IMR-90 (cell line): ENCODE results near the gene ATXN7L2. TPM values are rescaled to one million over a fixed set of nuclear protein-coding genes. Genes with fewer than 3 reads are reported as not detected.

ENCODE experiments used
- ATAC-seq: fragments of 200-7000 bp; cut with Tn5 transposase; 2 replicates; pipeline ENCODE4 v1.9.1; 2020; ENCODE audit warnings: low read depth, mild to moderate bottlenecking, moderate library complexity
- BruUV-seq: library from RNA; stranded (reverse); fragments of 400-500 nt; replicated peaks from 2 replicates; lab custom pipeline; 2021; lab: Mats Ljungman, UMichigan
- CTCF ChIA-PET: fragments of 300-600 bp; formaldehyde crosslinking; extraction: SDS; loops from one replicate; lab custom pipeline; 2021; ENCODE audit warnings: antibody characterized with exemption; lab: Yijun Ruan, JAX
- POLR2A ChIA-PET: fragments of 300-600 bp; sonication (Branson Sonifier 250); formaldehyde crosslinking; loops from one replicate; lab custom pipeline; 2022; ENCODE audit warnings: antibody characterized with exemption; ENCODE audit not compliant: unreplicated experiment; lab: Charles Lee
- DNase-seq: peaks from one replicate; pipeline ENCODE4 v3.0.0; 2013
- H2AFZ ChIP-seq: replicated peaks from 2 replicates; pipeline ENCODE3; 2013; ENCODE audit warnings: low read length, mild to moderate bottlenecking; ENCODE audit not compliant: poor library complexity
- H2AK5ac ChIP-seq: 2 replicates; pipeline ENCODE4 v1.6.1; 2013; ENCODE audit warnings: low read depth, low read length, inconsistent platforms
- H2AK9ac ChIP-seq: replicated peaks from 2 replicates; pipeline ENCODE3; 2013; ENCODE audit warnings: mild to moderate bottlenecking, low read depth, low read length, moderate library complexity; ENCODE audit not compliant: poor library complexity
- H2BK120ac ChIP-seq: 2 replicates; pipeline ENCODE4 v1.6.1; 2013; ENCODE audit warnings: low read depth, low read length, inconsistent platforms
- H2BK15ac ChIP-seq: 3 replicates; pipeline ENCODE4 v1.6.1; 2013; ENCODE audit warnings: low read depth, low read length, inconsistent platforms
- H2BK20ac ChIP-seq: 2 replicates; pipeline ENCODE4 v1.6.1; 2013; ENCODE audit warnings: low read depth, mild to moderate bottlenecking, inconsistent platforms, low read length, moderate library complexity
- H2BK5ac ChIP-seq: 2 replicates; pipeline ENCODE4 v1.6.1; 2013; ENCODE audit warnings: mild to moderate bottlenecking, low read depth, low read length, inconsistent platforms; ENCODE audit not compliant: poor library complexity, severe bottlenecking
- H3K14ac ChIP-seq: replicated peaks from 2 replicates; pipeline ENCODE4 v1.6.1; 2013; ENCODE audit warnings: low read depth, low read length, inconsistent platforms
- H3K18ac ChIP-seq: 2 replicates; pipeline ENCODE4 v1.6.1; 2013; ENCODE audit warnings: low read depth, low read length, control low read depth
- H3K23ac ChIP-seq: 2 replicates; pipeline ENCODE4 v1.6.1; 2013; ENCODE audit warnings: low read depth, low read length, inconsistent platforms
- H3K27ac ChIP-seq: 2 replicates; pipeline ENCODE4 v1.5.1; 2013; ENCODE audit warnings: mild to moderate bottlenecking, control low read depth, low read length; ENCODE audit not compliant: insufficient read depth
- H3K27me3 ChIP-seq: 2 replicates; pipeline ENCODE4 v1.6.1; 2013; ENCODE audit warnings: low read length; ENCODE audit not compliant: control insufficient read depth, insufficient read depth
- H3K36me3 ChIP-seq: 2 replicates; pipeline ENCODE4 v1.6.1; 2013; ENCODE audit warnings: low read length, mixed read lengths; ENCODE audit not compliant: control insufficient read depth, insufficient read depth
- H3K4ac ChIP-seq: 2 replicates; pipeline ENCODE4 v1.6.1; 2013; ENCODE audit warnings: low read depth, low read length, inconsistent platforms
- H3K4me1 ChIP-seq: 2 replicates; pipeline ENCODE4 v1.6.1; 2013; ENCODE audit warnings: low read length, mixed read lengths; ENCODE audit not compliant: control insufficient read depth, insufficient read depth
- H3K4me2 ChIP-seq: 2 replicates; pipeline ENCODE4 v1.6.1; 2013; ENCODE audit warnings: low read depth, mild to moderate bottlenecking, control low read depth, low read length, moderate library complexity
- H3K4me3 ChIP-seq: 2 replicates; pipeline ENCODE4 v1.5.1; 2013; ENCODE audit warnings: low read depth, mild to moderate bottlenecking, control low read depth, low read length, moderate library complexity; ENCODE audit not compliant: insufficient read depth
- H3K56ac ChIP-seq: 2 replicates; pipeline ENCODE4 v1.6.1; 2013; ENCODE audit warnings: low read length, inconsistent platforms; ENCODE audit not compliant: insufficient read depth; ENCODE audit errors: extremely low read depth
- H3K79me1 ChIP-seq, 2 experiments: 2 replicates each; pipeline ENCODE4 v1.6.1; 2013; ENCODE audit warnings: low read length in 2 of 2, inconsistent platforms in 1 of 2, low read depth in 1 of 2
- H3K9ac ChIP-seq: 2 replicates; pipeline ENCODE4 v1.6.1; 2013; ENCODE audit warnings: low read depth, low read length, control low read depth
- H3K9me1 ChIP-seq: 2 replicates; pipeline ENCODE4 v1.6.1; 2013; ENCODE audit warnings: low read length, inconsistent platforms; ENCODE audit not compliant: insufficient read depth
- H3K9me3 ChIP-seq: 2 replicates; pipeline ENCODE4 v1.6.1; 2013; ENCODE audit warnings: low read length; ENCODE audit not compliant: control insufficient read depth, insufficient read depth
- H4K20me1 ChIP-seq: 2 replicates; pipeline ENCODE4 v1.6.1; 2013; ENCODE audit warnings: low read length, inconsistent platforms; ENCODE audit not compliant: insufficient read depth
- H4K5ac ChIP-seq: 2 replicates; pipeline ENCODE4 v1.6.1; 2013; ENCODE audit warnings: mild to moderate bottlenecking, low read depth, low read length, control low read depth
- H4K8ac ChIP-seq, 2 experiments: 2 replicates each; pipeline ENCODE4 v1.6.1; 2013; ENCODE audit warnings: low read depth in 2 of 2, low read length in 2 of 2, control low read depth in 1 of 2, inconsistent platforms in 1 of 2
- H4K91ac ChIP-seq: 2 replicates; pipeline ENCODE4 v1.6.1; 2013; ENCODE audit warnings: low read depth, low read length, inconsistent platforms; ENCODE audit not compliant: insufficient read depth
- MAFK ChIP-seq: IDR thresholded peaks from 2 replicates; pipeline ENCODE4 v1.6.1; 2012; ENCODE audit warnings: low read depth, low read length, improper control_type of control experiment
- MXI1 ChIP-seq: IDR thresholded peaks from 2 replicates; pipeline ENCODE4 v1.6.1; 2012; ENCODE audit warnings: low read depth, mild to moderate bottlenecking, low read length, moderate library complexity, borderline replicate concordance
- NFE2L2 ChIP-seq: fragments of 150-350 bp; IDR thresholded peaks from 2 replicates; pipeline ENCODE4 v1.6.1; 2016; ENCODE audit warnings: low read depth, mild to moderate bottlenecking, low read length
- RAD21 ChIP-seq: IDR thresholded peaks from 2 replicates; pipeline ENCODE4 v1.6.1; 2012; ENCODE audit warnings: low read length, improper control_type of control experiment
- RCOR1 ChIP-seq: IDR thresholded peaks from 2 replicates; pipeline ENCODE4 v1.6.1; 2012; ENCODE audit warnings: mild to moderate bottlenecking, low read length, improper control_type of control experiment; ENCODE audit not compliant: insufficient replicate concordance
- WGBS, 2 experiments: methylation state at CpG; one replicate each; pipeline versions ENCODE4 v1.1.5 to v1.1.7; 2013; ENCODE audit warnings: missing lambda C conversion rate in 2 of 2; ENCODE audit not compliant: insufficient read length in 1 of 2; ENCODE audit errors: extremely low coverage in 2 of 2; 5-methylcytosine and 5-hydroxymethylcytosine counted together
- dilution Hi-C: fragments of 300-500 bp; cut with HindIII; formaldehyde crosslinking; loops from one replicate; pipeline ENCODE4 v1.14.3; 2018; ENCODE audit warnings: low sequenced_read_pairs; ENCODE audit not compliant: unreplicated experiment
- in situ Hi-C: fragments of 300-500 bp; cut with MboI; formaldehyde crosslinking; loops from 3 replicates; pipeline ENCODE4 v1.14.3; 2019; ENCODE audit warnings: low sequenced_read_pairs, inconsistent platforms, mixed read lengths
- intact Hi-C: fragments of 100-400 bp; cut with micrococcal nuclease; formaldehyde crosslinking; loops from 2 replicates; pipeline ENCODE4 v1.10.0; 2022
- polyA plus RNA-seq, 3 experiments: library from polyadenylated mRNA; depleted of rRNA; stranded (reverse); fragments of >200 nt; gene quantifications; 2 replicates each; pipeline ENCODE4 v1.2.3, GENCODE V29; 2012; ENCODE audit warnings: low replicate concordance in 1 of 3
- total RNA-seq: library from RNA; depleted of rRNA; stranded (reverse); fragments of >200 nt; gene quantifications from 2 replicates; pipeline ENCODE4 v1.2.3, GENCODE V29; 2012
- TF ChIP-seq, protein P1 (sequence below): fragments of 150-350 bp; IDR thresholded peaks from 2 replicates; pipeline ENCODE4 v1.6.1; 2016; ENCODE audit warnings: low read depth, mild to moderate bottlenecking, low read length, moderate library complexity, borderline replicate concordance

The ATXN7L2 gene
- total and polyA plus RNA-seq, 2 of the 4 experiments (the other 2 are of a cell fraction), result 1.3 to 4.8 TPM

DNA sequence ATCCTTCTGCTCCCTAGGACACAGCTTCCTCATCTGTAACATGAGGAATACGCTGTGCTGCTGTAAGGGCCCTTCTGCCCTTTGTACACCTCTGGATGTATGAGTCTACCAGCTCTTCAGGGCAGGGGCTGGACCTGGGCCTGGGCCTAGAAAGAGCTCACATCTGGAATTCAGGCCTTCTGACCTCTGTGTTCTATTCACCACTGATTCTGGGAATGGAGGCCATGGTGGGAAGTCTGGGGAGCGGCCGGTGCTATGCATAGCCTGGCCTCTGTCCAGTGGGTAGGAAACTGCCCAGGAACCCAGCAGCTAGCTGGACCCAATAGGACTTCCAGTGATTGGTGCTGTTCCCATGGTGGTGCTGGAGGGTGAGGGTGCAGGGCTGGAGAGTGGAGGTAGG lies 45.0 kb downstream of the ATXN7L2 start:
- Histone ChIP-seq H3K27me3 (peaks cover 15% of the 10 kb centered on the region), H3K79me1 (no peaks in the 10 kb centered on the region), H3K9me3 (no peaks in the 10 kb centered on the region), H2BK5ac (no peak overlapping the region), H2BK120ac (no peak overlapping the region), H3K18ac (no peak overlapping the region), H2AK5ac (no peak overlapping the region), H3K4me3 (no peak overlapping the region), H3K14ac (no peak overlapping the region), H3K4ac (no peak overlapping the region), H3K23ac (no peak overlapping the region), H2BK15ac (no peak overlapping the region), H4K8ac (no peak overlapping the region), H4K20me1 (no peaks in the 10 kb centered on the region), H2BK20ac (no peak overlapping the region), H2AK9ac (no peak overlapping the region), H3K4me1 (peaks cover 7% of the 10 kb centered on the region), H3K56ac (no peak overlapping the region), H3K9ac (no peak overlapping the region), H3K27ac (no peak overlapping the region), H3K4me2 (no peak overlapping the region), H2AFZ (no peak overlapping the region), H3K36me3 (no peaks in the 10 kb centered on the region), H4K5ac (no peak overlapping the region), H3K9me1 (no peaks in the 10 kb centered on the region; the same call in 1 of the 2 replicates), H4K91ac (no peak overlapping the region)
- intact Hi-C loops (no loop called here), in situ Hi-C loops (no loop called here), dilution Hi-C loops (no loop called here)
- ChIA-PET POLR2A (no interaction called here), CTCF (interaction anchor here (0.6 to 1.5 kb wide), 4 partner anchors 18 to 38 kb away, joined by 3 to 7 read pairs (median 3); no protein-coding TSS in a partner anchor)
- no peak for TF ChIP-seq MAFK
- TF ChIP-seq, protein P1, sequence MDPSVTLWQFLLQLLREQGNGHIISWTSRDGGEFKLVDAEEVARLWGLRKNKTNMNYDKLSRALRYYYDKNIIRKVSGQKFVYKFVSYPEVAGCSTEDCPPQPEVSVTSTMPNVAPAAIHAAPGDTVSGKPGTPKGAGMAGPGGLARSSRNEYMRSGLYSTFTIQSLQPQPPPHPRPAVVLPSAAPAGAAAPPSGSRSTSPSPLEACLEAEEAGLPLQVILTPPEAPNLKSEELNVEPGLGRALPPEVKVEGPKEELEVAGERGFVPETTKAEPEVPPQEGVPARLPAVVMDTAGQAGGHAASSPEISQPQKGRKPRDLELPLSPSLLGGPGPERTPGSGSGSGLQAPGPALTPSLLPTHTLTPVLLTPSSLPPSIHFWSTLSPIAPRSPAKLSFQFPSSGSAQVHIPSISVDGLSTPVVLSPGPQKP, result no peak
- TF ChIP-seq RCOR1, result no peak
- TF ChIP-seq RAD21, result no peak
- no peak for TF ChIP-seq NFE2L2
- no peak for TF ChIP-seq MXI1
- DNase-seq, result no peak
- 90% methylated on average over 2 of the region's 3 CpGs; no CpG with 5 or more reads in 1 of the 2 experiments for WGBS, 2 experiments
- no TSS peak for BruUV-seq
- ATAC-seq, result no peak
